Measurements from ENCODE around the gene ZDHHC17.
A peak's percentile ranks its signal among the peaks of the same experiment; 100 is the strongest.
"Not testable (repeated sequence)": the region's sequence is repeated elsewhere in the genome, so short reads cannot be mapped to it uniquely, and the experiment has no call there.

Gene ZDHHC17, protein sequence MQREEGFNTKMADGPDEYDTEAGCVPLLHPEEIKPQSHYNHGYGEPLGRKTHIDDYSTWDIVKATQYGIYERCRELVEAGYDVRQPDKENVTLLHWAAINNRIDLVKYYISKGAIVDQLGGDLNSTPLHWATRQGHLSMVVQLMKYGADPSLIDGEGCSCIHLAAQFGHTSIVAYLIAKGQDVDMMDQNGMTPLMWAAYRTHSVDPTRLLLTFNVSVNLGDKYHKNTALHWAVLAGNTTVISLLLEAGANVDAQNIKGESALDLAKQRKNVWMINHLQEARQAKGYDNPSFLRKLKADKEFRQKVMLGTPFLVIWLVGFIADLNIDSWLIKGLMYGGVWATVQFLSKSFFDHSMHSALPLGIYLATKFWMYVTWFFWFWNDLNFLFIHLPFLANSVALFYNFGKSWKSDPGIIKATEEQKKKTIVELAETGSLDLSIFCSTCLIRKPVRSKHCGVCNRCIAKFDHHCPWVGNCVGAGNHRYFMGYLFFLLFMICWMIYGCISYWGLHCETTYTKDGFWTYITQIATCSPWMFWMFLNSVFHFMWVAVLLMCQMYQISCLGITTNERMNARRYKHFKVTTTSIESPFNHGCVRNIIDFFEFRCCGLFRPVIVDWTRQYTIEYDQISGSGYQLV

DNA sequence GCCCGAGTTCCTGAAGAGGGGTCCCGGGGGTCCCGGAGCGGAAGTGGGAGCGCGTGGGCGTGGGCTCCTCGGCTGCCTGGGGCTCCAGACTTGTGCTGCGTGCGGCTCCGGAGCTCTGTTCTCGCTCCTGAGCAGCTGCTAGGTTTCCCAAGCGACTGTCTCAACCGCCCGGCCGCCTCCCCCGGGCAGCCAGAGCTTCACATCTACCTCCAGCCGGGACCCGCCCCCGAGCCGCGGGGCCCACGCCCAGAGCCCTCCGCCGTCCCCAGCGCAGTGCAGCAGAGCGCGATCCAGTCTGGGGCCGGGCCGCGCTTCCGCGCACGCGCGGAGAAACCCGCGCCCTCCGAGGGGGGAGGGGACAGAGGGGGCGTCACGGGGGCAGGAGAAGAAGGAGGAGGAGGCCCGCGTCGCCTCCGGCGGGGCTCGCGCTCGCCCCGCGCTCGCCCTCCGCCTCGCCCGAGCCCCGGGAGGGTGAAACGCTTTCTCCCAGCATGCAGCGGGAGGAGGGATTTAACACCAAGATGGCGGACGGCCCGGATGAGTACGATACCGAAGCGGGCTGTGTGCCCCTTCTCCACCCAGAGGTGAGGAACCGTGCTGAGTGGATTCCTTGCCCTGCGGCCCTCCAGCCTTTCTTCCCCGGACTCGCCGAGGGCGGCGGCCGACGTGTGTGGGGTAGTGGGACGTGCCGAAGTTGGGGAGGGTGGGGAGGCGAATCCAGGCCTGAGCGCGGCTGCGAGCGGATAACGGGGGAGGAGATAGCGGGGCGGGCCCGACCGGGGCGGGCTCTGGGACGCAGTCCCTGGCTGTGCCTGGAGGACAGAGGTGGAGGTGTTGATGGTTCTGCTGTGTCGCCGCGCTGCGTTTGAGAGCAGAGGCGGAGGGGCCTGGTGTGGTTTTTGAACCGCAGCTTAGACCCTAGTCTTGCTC, at the start of gene ZDHHC17:
ZDHHC17 (plus strand) TSS at position 370 of the 930 bp plus-strand sequence; CDS start at position 492, 122 bp downstream.
- peak; percentile 78 to 79 for DNase-seq (ENCODE audit: low read depth in 2 of 2)

DNA sequence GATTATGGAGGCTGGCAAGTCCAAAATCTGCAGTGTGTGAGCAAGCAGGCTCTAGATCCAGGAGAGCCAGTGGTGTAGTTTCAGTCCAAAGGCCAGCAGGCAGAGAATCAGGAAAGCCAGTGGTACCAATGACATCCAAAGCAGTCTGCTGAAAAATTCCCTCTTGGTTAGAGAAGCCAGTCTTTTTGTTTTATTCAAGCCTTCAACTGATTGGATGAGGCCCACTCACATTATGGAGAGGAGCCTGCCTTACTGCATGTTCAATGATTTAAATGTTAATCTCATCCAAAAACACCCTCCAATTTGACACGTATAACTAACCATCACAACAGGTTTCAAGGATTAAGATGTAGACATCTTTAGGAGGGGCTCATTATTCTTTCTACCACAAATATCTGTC, 49.5 kb upstream of the ZDHHC17 start:
- no peak for DNase-seq (ENCODE audit: low read depth in 2 of 2)

DNA sequence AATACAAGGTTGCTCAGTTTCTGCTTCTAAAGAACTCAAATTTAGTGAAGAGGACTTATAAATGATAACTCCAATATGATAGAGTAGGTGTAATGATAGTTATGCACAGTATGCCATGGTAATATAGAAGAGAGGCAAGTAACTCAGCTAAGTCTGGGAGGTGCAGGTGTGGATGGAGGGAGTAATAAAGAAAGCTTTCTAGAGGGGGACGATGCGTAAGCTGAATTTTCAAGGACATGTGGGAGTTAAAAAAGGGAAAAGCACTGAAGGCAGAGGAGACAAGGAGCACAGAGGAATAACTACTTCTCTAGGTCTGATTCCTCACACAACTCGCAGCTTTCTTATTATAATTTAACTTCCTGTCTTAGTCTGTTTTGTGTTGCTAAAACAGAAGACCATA, 49.1 kb upstream of the ZDHHC17 start:
- DNase-seq (ENCODE audit: low read depth in 2 of 2) = no peak

DNA sequence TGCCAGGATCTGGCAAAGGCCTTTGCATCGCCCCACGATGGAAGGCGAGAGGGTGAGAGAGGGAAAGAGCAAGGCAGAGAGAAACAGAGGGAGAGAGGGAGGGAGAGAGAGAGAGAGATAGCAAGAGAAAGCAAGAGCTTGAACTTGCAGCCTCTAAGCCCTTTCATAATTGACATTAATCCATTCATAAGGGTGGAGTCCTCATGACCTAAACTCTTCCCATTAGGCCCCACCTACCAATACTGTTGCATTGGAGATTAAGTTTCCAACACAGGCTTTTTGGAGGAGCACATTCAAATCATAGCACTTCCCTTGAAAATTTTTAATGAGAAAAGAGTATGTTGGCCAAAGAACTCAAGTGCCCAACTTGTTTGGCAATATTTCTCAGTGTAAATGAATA, 48.6 kb upstream of the ZDHHC17 start:
- no peak for DNase-seq (ENCODE audit: low read depth in 2 of 2)

DNA sequence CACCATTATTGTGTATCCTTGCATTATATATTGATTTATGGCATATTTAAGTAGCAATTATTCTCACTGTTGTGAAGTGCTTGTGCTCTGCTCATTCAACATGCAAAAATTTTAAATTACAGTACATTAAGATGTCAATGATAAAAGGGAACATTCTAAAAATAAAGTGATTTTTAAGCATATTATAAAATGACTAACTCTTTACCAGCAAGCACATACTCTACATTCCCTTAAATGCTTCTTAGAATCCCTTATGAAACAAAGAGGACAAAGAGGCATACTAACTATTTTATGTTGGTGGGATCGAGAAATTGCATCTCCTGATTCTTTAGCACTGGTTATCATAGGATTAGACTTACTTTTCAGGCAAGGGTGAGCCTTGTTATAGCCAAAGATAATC, 46.6 kb upstream of the ZDHHC17 start:
- no peak for DNase-seq (ENCODE audit: low read depth in 2 of 2)

DNA sequence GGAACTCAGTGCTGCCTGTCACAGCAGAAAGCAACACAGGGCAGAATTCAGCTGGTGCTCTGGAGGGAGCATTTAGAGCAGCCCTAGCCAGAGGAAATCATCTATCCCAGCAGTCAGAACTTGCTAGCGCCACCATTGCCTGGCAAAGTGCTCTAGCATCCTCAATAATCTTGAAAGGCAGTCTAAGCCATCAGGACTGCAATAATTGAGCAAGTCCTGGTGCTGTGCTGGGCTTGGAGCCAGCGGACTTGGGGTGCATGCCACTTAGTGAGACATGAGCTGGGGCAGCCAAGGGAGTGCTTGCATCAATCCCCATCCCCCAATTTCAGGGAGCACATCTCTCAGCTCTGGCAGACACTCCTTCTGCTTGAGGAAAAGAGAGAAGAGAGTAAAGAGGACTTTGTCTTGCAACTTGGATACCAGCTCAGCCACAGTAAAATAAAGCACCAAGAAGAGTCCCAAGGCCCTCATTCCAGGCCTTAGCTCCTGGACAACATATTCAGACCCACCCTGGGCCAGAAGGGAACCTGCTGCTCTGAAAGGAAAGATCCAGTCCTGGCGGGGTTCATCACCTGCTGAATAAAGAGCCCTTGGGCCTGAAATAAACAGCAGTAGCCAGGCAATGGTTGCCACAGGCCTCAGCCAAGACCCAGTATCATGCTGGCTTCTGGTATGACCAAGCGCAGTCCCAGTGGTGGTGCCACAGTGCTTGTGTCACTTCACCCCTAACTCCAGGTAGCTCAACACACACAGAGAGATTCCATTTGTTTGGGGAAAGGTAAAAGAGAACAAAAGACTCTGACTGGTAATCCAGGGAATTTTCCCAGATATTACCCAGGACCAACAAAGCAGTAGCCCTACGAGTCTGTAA, 44.5 kb upstream of the ZDHHC17 start:
- DNase-seq (ENCODE audit: low read depth in 2 of 2) = no peak

DNA sequence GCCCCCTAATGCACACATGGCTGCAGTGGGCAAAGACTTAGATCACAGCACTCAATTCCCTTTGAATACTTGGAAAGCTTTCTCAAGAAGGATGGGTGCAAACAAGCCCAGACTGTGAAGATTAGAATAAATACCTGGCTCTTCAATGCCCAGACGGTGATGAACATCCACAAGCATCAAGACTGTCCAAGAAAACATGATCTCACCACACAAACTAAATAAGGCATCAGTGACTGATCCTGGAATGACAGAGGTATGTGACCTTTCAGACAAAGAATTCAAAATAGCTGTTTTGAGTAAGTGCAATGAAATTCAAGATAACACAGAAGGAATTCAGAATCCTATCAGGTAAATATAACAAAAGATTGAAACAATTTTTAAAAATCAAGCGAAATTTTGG, 43.8 kb upstream of the ZDHHC17 start:
- no peak for DNase-seq (ENCODE audit: low read depth in 2 of 2)

DNA sequence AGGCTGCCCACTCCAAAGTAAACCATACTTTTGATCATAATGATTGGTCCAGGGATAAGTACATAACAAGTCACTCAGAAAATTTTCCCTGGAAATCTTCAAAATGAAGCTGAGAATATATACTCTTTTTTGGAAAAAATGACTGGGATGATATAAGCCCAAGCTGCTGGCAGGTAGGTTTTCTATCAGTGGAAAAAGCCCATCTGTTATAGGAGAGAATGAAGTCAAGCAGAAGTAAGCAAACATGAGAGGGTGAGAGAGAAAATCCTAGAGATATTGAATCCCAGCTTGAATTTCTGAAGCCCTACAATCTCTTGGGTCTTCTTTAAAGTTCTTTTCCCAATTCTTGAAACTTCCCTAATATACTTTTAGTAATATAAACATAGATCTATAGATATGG, 37.3 kb upstream of the ZDHHC17 start:
- DNase-seq (ENCODE audit: low read depth in 2 of 2) = no peak

DNA sequence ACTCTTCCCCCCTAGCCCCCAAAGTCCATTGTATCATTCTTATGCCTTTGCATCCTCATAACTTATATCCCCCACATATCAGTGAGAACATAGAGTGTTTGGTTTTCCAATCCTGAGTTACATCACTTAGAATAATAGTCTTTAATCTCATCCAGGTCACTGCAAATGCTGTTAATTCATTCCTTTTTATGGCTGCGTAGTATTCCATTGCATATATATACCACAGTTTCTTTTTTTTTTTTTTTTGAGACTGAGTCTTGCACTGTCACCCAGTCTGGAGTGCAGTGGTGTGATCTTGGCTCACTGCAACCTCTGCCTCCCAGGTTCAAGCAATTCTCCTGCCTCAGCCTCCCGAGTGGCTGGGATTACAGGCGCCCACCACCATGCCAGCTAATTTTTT, 31.7 kb upstream of the ZDHHC17 start:
- DNase-seq (ENCODE audit: low read depth in 2 of 2) = not testable (repeated sequence)

DNA sequence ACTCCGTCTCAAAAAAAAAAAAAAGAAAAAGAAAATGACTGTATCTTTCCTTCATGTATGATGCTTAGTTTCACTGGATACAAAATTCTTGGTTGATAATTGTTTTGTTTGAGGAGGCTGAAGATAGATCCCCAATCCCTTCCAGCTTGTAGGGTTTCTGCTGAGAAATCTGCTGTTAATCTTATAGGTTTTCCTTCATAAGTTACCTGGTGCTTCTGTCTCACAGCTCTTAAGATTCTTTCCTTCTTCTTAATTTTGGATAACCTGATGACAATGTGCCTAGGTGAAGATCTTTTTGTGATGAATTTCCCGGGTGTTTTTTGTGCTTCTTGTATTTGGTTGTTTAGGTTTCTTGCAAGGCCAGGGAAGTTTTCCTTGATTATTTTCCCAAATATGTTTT, 26.2 kb upstream of the ZDHHC17 start:
- not testable (repeated sequence) for DNase-seq (ENCODE audit: low read depth in 2 of 2)

DNA sequence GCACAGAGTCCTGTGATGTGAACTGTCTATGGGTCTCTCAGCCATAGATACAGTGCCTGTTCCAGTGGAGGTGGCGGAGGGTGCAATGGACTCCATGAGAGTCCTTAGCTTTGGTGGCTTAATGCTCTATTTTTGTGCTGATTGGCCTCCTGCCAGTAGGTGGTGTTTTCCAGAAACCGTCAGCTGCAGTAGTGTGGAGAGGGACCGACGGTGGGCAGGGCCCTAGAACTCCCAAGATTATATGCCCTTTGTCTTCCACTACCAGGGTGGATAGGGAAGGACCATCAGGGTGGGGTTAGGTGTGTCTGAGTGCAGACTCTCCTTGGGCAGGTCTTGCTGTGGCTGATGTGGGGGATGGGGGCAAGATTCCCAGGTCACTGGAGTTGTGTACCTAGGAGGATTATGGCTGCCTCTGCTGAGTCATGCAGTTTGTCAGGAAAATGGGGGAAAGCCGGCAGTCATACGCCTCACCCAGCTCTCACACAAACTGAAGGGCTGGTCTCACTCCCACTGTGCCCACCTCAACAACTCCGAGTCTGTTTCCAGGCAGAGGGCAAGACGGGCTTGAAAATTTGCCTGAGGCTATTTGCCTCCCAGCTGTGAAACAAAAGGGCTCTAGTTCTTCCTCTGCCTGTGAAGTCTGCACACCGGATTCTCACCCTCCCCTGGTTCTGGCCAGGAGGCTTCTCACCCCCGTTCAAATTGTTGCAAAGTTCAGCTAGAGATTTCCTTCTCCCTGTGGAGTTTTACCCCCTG, 24.9 kb upstream of the ZDHHC17 start:
- DNase-seq (ENCODE audit: low read depth in 2 of 2) = no peak

DNA sequence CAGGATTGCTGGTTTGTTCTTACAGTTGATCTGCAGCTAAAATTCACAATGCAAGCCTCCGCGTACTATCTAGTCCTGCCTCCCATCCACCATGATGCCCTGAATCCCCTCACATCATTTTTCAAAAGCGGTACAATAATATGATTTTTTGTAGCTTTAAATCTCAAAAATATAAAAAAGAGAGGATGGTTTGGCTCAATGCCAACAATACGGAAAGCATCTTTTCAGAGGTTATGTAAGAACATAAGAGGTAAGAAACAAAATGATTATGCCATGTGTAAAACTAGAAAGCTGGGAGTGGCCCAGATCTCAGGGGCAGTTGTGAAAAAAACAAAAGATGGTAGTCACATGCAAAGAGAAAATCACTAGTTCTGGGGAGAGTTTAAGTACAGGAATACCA, 24.0 kb upstream of the ZDHHC17 start:
- DNase-seq (ENCODE audit: low read depth in 2 of 2) = no peak

DNA sequence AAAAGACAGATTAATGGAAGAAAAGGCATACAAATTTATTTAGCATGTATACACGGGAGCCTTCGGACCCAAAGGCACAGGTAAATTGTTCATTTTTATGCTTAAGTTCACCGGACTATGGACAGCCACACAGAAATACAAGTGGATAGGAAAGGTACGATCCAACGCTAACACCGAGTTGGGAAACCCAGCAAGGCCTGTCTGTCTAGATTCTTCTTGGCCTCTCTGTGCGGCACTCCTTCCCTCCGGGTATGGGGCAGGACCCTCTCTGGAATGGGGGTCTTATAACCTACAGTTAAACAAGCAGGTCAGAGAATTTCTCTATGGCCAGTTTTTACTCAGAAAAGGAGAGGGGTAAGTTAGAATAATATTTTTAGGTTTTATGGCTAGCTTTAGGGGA, 23.4 kb upstream of the ZDHHC17 start:
- DNase-seq (ENCODE audit: low read depth in 2 of 2) = no peak

DNA sequence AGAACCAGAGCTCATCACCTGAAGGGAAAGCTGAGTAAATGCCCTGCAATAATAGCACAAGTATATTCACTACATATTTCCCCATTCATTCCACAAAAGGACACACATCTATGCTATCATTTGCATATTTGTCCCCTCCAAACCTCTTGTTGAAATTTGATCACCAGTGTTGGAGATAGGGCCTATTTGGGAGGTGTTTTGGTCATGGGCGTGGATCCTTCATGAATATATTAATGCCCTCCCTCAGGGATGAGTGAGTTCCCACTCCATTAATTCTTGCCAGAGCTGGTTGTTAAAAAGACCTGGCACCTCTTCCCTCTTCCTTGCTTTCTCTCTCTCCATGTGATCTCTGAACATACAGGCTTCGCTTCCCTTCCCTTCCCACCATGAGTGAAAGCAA, 18.6 kb upstream of the ZDHHC17 start:
- no peak for DNase-seq (ENCODE audit: low read depth in 2 of 2)

DNA sequence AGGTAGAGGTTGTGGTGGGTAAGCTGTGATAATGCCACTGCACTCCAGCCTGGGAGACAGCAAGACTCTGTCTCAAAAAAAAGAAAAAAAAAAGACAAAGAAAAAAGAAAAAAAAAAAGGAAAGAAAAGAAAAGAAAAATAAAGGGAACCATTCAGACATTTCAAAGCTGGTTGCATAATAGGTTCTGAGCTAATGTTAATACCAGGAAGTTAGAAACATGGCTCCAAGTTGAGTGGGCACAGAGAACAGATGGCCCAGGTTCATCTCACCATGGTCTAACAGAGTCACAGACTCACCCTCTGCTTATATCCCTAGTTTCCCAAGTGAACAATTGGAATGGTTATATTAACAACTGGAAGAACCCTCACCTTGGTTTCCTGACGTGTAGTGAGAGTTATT, 17.4 kb upstream of the ZDHHC17 start:
- DNase-seq (ENCODE audit: low read depth in 2 of 2) = no peak

DNA sequence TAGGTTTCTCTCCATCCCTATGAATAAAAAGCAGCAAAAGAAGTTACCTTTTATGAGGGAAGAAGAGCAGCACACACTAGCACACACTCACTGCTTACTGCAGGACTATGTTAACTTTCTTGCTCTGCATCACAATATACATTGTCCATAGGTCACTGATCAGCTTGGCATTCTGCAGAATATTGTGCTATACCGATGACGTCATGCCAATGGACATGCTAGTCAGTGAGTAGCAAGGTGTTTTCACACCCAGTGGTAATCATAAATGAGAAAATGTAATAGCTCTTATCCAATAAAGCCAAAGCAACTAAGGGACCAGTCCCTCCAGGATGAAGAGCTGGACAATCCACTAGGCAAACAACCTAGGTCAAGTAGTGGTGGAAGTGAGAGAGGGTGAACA, 16.7 kb upstream of the ZDHHC17 start:
- DNase-seq (ENCODE audit: low read depth in 2 of 2) = no peak

DNA sequence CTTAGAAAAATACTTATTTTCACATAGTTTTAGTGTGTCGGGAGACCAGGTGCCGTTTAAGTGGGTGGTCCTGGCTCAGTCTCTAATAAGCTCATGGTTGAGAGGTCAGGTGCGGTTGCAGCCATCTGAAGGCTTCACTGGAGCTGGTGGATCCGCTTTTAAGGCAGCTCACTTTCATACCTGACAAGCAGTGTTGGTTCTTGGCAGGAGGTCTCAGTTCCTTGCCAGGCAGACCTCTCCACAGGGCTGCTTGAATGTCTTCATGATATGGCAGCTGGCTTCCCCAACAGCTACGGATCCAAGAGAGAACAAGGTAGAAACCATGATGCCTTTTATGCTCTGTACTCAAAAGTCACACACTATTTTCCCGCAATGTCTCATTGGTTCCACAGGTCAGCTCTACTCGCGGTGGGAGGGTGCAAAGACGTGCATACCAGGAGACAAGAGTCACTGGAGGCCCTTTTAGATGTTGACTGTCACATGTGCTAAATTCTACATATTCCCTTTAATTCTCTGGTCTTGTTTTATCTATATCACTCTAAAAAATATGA, 8.0 kb upstream of the ZDHHC17 start:
- DNase-seq (ENCODE audit: low read depth in 2 of 2) = no peak

DNA sequence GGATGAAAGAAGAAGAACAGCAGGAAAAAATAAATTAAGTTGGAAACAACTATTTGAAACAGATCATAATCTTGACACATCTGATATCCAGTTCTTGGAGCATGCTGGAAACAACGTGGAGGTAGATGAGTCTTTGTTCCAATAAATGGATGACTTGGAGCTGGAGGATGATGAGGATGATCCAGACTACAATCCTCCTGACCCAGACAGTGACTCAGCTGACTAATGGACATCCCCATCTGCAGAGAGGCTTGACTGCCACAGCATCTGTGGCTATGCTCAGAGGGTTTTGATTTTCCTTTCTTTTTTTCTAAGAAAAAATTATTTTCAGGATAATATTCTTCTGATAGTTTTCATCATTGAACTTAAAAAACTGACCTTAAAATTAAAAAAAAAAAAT, 6.2 kb upstream of the ZDHHC17 start:
- DNase-seq (ENCODE audit: low read depth in 2 of 2) = no peak

DNA sequence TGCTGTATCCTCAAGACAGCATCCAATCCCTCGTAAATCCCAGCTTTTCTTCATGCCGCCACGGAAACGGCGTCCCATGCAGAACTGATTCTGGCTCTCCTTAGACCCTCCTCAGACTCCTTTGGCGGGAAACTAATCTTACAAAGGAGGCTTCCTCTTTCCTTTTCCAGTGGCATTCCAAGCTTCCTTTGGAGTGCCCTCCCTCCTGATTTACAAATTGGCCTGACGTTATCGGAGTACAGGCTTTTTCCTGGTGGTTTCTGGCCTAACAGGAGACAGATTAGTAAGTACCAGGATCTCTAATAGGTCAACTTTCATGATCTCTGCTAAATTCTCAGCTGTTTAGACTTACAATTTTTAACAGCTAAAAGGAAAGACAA, 1.3 kb upstream of the ZDHHC17 start:
- DNase-seq (ENCODE audit: low read depth in 2 of 2) = no peak

DNA sequence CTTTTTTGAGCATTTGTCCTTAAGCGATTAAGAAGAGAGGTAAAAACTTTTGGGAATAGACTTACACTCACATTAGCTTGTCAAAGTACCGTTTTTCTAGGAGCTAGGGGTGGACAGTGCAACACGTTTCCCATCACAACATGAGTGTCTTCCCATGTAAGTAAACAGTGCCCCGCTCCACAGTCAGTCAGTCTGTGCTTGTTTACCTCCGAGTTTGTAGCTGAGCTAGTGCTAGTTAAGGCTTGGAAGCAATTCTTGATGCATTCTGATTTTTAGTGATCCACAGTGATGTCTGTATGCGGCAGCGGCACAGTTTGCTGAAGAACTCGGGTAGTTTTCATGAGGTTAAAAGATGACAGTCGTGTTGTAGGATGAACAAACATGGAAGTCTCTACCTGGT, 941 bp downstream of the ZDHHC17 start:
- no peak for DNase-seq (ENCODE audit: low read depth in 2 of 2)

All from stimulated activated CD4-positive, alpha-beta T cell treated with anti-CD3 and anti-CD28 coated beads, Interleukin-1b, Interleukin-23, amount 100 ng/mL, for 1 hour (primary cell).